Psoas muscle (tissue), 8 donors: Measurements from ENCODE around the gene CNOT2. TPM values are rescaled to one million over a fixed set of nuclear protein-coding genes. Genes with fewer than 3 reads are reported as not detected.
"Not testable (repeated sequence)": the region's sequence is repeated elsewhere in the genome, so short reads cannot be mapped to it uniquely, and the experiment has no call there.

ENCODE experiments used
- ATAC-seq, 4 donors: fragments of 200-7000 bp; cut with Tn5 transposase; one replicate each; pipeline ENCODE4 v1.9.1; 2020; ENCODE audit warnings: moderate library complexity in 3 of 4, mild to moderate bottlenecking in 2 of 4
- DNase-seq, 2 donors: peaks; one replicate each; pipeline ENCODE4 v3.0.0-alpha.2; 2020
- H3K27ac ChIP-seq: fragments of 200-600 bp; one replicate; pipeline ENCODE4 v1.8.0; 2022
- H3K27me3 ChIP-seq, 3 donors: fragments of 200-600 bp in 1 of 3; one replicate each; pipeline versions ENCODE4 v1.6.1 to v1.8.0; 2013 to 2022; ENCODE audit warnings: low read length in 2 of 3, mild to moderate bottlenecking in 2 of 3, moderate library complexity in 1 of 3; ENCODE audit not compliant: insufficient read depth in 3 of 3
- H3K36me3 ChIP-seq, 2 donors: fragments of 200-600 bp in 1 of 2; one replicate each; pipeline versions ENCODE4 v1.6.1 to v1.8.0; 2013 to 2022; ENCODE audit warnings: low read depth in 1 of 2, mild to moderate bottlenecking in 1 of 2, moderate library complexity in 1 of 2; ENCODE audit not compliant: insufficient read depth in 1 of 2
- H3K4me1 ChIP-seq: fragments of 200-600 bp; one replicate; pipeline ENCODE4 v1.8.0; 2022
- H3K4me3 ChIP-seq: fragments of 200-600 bp; one replicate; pipeline ENCODE4 v1.8.0; 2022; ENCODE audit warnings: mild to moderate bottlenecking
- H3K9me3 ChIP-seq: fragments of 200-600 bp; one replicate; pipeline ENCODE4 v1.8.0; 2022
- CTCF ChIP-seq: fragments of 200-600 bp; IDR thresholded peaks from one replicate; pipeline ENCODE4 v1.8.0; 2022; ENCODE audit warnings: antibody characterized with exemption
- WGBS, 3 donors: extraction: QIAGEN DNeasy Blood & Tissue Kit; methylation state at CpG; one replicate each; pipeline versions ENCODE4 v1.1.6 to v1.1.7; 2013; 5-methylcytosine and 5-hydroxymethylcytosine counted together
- intact Hi-C, 2 donors: fragments of 100-400 bp; cut with DNase I; formaldehyde crosslinking; loops; one replicate each; pipeline versions ENCODE4 v1.11.0 to v1.14.2; 2022
- polyA plus RNA-seq, 3 donors: library from polyadenylated mRNA; stranded (reverse); fragments of 200-250 nt; gene quantifications; one replicate each; pipeline ENCODE4 v1.2.3, GENCODE V29; 2013
- total RNA-seq, 4 donors: library from RNA; stranded (reverse); fragmentation: NEBNext Ultra II Directional in 2 of 4; extraction: Animal tissue kit (Norgen Biotek cat#: 25700) in 2 of 4; gene quantifications; one replicate each; pipeline versions ENCODE4 v1.2.1 to v1.2.4, GENCODE V29; 2021 to 2023
- donor health status: healthy with polysubstance abuse.
- donor health status: DM: no; HTN: no; CAD: no; lungs with moderate emphysema.
- donor health status: Bipolar disorder and iron deficiency.
- donor health status: healthy.
- donor health status: DM: yes; HTN: yes; CAD: no.
- donor health status: DM: no; HTN: no; CAD: no.
- donor health status: DM: no; HTN: no; CAD: no.
- donor health status: DM: yes; HTN: yes; CAD: no.

The CNOT2 gene
- total and polyA plus RNA-seq, 7 donors, result 28.5 to 46.3 (median 34.7) TPM

- no peaks in the 10 kb centered on the region for H3K27me3 ChIP-seq
- H3K27ac ChIP-seq, result no peak overlapping the region
- peaks cover 5 to 8% of the 10 kb centered on the region in 2 donors for H3K36me3 ChIP-seq
- no peaks in the 10 kb centered on the region for H3K9me3 ChIP-seq
- H3K4me1 ChIP-seq, result peaks cover 13% of the 10 kb centered on the region
- no peak for TF ChIP-seq CTCF
- no peak for ATAC-seq
- H3K4me3 ChIP-seq, result no peak overlapping the region
- intact Hi-C loops, result no loop called here
- no peak for DNase-seq
Measured at GRCh38 chr12:70290116-70290515, 46.9 kb downstream of the CNOT2 start.

GRCh38 chr12:70292017-70292776 is 49.0 kb downstream of the CNOT2 start:
- Histone ChIP-seq H3K4me1 (peaks cover 13% of the 10 kb centered on the region), H3K27ac (no peak overlapping the region), H3K4me3 (no peak overlapping the region), H3K36me3 (no peaks in the 10 kb centered on the region), H3K27me3 (no peaks in the 10 kb centered on the region), H3K9me3 (no peaks in the 10 kb centered on the region)
- intact Hi-C loops, result no loop called here
- no peak for TF ChIP-seq CTCF
- ATAC-seq (no peak), DNase-seq (no peak)
- 84 to 96% (median 93%) methylated on average over 3 of the region's 3 CpGs for WGBS, 3 donors

GRCh38 chr12:70304684-70305555 is 61.7 kb downstream of the CNOT2 start:
- H3K27ac ChIP-seq, H3K9me3 ChIP-seq, H3K4me3 ChIP-seq, DNase-seq, intact Hi-C loops, H3K4me1 ChIP-seq, H3K36me3 ChIP-seq, H3K27me3 ChIP-seq: not testable (repeated sequence)
- 84 to 93% (median 90%) methylated on average over 24 to 25 of the region's 25 CpGs for WGBS, 3 donors
- peak in 1 of 4 donors; percentile 49 for ATAC-seq

GRCh38 chr12:70305794-70306193 is 62.6 kb downstream of the CNOT2 start:
- Histone ChIP-seq H3K27ac (no peak overlapping the region), H3K36me3 (peaks cover 0 to 2% of the 10 kb centered on the region in 2 donors), H3K4me3 (no peak overlapping the region), H3K27me3 (no peaks in the 10 kb centered on the region), H3K4me1 (peaks cover 3% of the 10 kb centered on the region), H3K9me3 (no peaks in the 10 kb centered on the region)
- WGBS, 3 donors, result 76 to 92% (median 87%) methylated on average over 5 of the region's 5 CpGs
- ATAC-seq (no peak), DNase-seq (no peak)
- TF ChIP-seq CTCF, result no peak
- intact Hi-C loops, result no loop called here

- intact Hi-C loops, result no loop called here
- no peak for ATAC-seq
Measured at GRCh38 chr12:70306676-70307075, 63.4 kb downstream of the CNOT2 start.

More at GRCh38 chr12:70306676-70307075, 63.4 kb downstream of the CNOT2 start:
- 91 to 95% (median 95%) methylated on average over 3 of the region's 3 CpGs for WGBS, 3 donors
- no peaks in the 10 kb centered on the region for H3K9me3 ChIP-seq
- H3K36me3 ChIP-seq, result peaks cover 0 to 8% of the 10 kb centered on the region in 2 donors
- DNase-seq, result no peak
- H3K27ac ChIP-seq, result no peak overlapping the region
- H3K4me3 ChIP-seq, result no peak overlapping the region
- H3K4me1 ChIP-seq, result peaks cover 3% of the 10 kb centered on the region
- H3K27me3 ChIP-seq, result no peaks in the 10 kb centered on the region
- TF ChIP-seq CTCF, result no peak
